ENCODE results near the gene ZBTB4. TPM values are rescaled to one million over a fixed set of nuclear protein-coding genes. Genes with fewer than 3 reads are reported as not detected.

Gene ZBTB4
- polyA plus RNA-seq, 1 donor from 2014 or later, result 8.0 TPM

- Histone ChIP-seq H3K36me3 (ENCODE audit: insufficient read depth, low read length) (no peaks in the 10 kb centered on the region), H3F3A (ENCODE audit: insufficient read depth, low read length, poor library complexity, severe bottlenecking) (no peaks in the 10 kb centered on the region), H2AFZ (ENCODE audit: low read depth, low read length) (no peak overlapping the region), H3K9me2 (ENCODE audit: insufficient read depth, low read length) (no peaks in the 10 kb centered on the region), H3K9me3 (ENCODE audit: low read length) (no peaks in the 10 kb centered on the region), H3K4me3 (ENCODE audit: low read length) (no peak overlapping the region), H3K9ac (ENCODE audit: low read length) (no peak overlapping the region), H3K79me2 (replicated peaks; ENCODE audit: insufficient read depth, low read length) (no peaks in the 10 kb centered on the region), H3K27ac (ENCODE audit: low read length) (no peak overlapping the region), H4K20me1 (ENCODE audit: insufficient read depth) (no peaks in the 10 kb centered on the region), H3K4me2 (ENCODE audit: low read length) (no peak overlapping the region), H3K27me3 (ENCODE audit: insufficient read depth, low read depth, low read length) (no peaks in the 10 kb centered on the region)
- no peak for TF ChIP-seq TAF1 (IDR thresholded peaks at IDR 0.05; ENCODE audit: low read depth)
- TF ChIP-seq SMC3 (conservative IDR thresholded peaks at IDR 0.05; ENCODE audit: poor library complexity), result no peak
- no peak for TF ChIP-seq POLR2AphosphoS5 (IDR thresholded peaks at IDR 0.05)
- TF ChIP-seq EZH2 (IDR thresholded peaks at IDR 0.05; ENCODE audit: borderline replicate concordance, insufficient read depth, low read length, poor library complexity, severe bottlenecking), result no peak
- TF ChIP-seq REST (IDR thresholded peaks at IDR 0.05; ENCODE audit: borderline replicate concordance), result no peak
- TF ChIP-seq EP300 (conservative IDR thresholded peaks at IDR 0.05; ENCODE audit: poor library complexity, severe bottlenecking), result no peak
- no peak for TF ChIP-seq MXI1 (conservative IDR thresholded peaks at IDR 0.05; ENCODE audit: poor library complexity, severe bottlenecking)
- TF ChIP-seq CTCF (IDR thresholded peaks at IDR 0.05; ENCODE audit: poor library complexity, severe bottlenecking), result no peak
- TF ChIP-seq RAD21 (conservative IDR thresholded peaks at IDR 0.05), result no peak
These were observed 18.4 kb downstream of the ZBTB4 start for GRCh38 chr17:7460850-7461660.

DNA sequence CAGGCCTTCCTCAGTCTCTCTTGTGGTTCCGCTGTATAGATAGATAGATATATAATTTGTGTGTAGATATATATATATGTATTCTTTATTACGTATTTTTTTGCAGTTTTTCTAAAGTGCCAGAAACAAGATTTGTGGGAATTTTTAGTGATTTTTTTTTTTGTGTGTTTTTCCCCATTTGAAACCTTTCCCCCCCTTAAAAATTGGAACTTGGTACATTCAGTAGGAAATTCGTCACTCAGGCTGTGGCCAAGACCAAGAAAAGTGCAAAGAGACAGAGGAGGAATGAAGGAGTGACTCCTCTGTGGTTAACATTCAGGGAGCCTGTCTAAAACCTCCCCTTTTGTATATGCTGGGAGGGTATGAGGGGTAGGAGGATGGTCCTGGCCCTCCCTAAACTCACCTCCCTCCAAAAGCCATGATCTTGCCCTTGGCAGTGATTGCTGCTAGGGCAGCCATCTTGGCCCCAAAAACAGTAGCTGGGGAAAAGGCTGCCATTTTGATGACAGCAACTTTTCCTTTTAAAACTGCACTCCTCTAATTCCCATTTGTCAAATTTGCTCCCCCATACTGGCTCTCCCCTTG lies 19.4 kb downstream of the ZBTB4 start:
- no peaks in the 10 kb centered on the region for H3K9me2 ChIP-seq (ENCODE audit: insufficient read depth, low read length)
- no peaks in the 10 kb centered on the region for H3K9me3 ChIP-seq (ENCODE audit: low read length)
- H4K20me1 ChIP-seq (ENCODE audit: insufficient read depth), result no peaks in the 10 kb centered on the region
- H3F3A ChIP-seq (ENCODE audit: insufficient read depth, low read length, poor library complexity, severe bottlenecking), result no peaks in the 10 kb centered on the region
- H3K27ac ChIP-seq (ENCODE audit: low read length), result no peak overlapping the region
- no peak overlapping the region for H3K9ac ChIP-seq (ENCODE audit: low read length)
- H3K4me3 ChIP-seq (ENCODE audit: low read length), result no peak overlapping the region
- no peak overlapping the region for H2AFZ ChIP-seq (ENCODE audit: low read depth, low read length)
- TF ChIP-seq SMC3 (conservative IDR thresholded peaks at IDR 0.05; ENCODE audit: poor library complexity) (no peak), TAF1 (IDR thresholded peaks at IDR 0.05; ENCODE audit: low read depth) (no peak), EP300 (conservative IDR thresholded peaks at IDR 0.05; ENCODE audit: poor library complexity, severe bottlenecking) (no peak), EZH2 (IDR thresholded peaks at IDR 0.05; ENCODE audit: borderline replicate concordance, insufficient read depth, low read length, poor library complexity, severe bottlenecking) (no peak), CTCF (IDR thresholded peaks at IDR 0.05; ENCODE audit: poor library complexity, severe bottlenecking) (no peak), POLR2AphosphoS5 (IDR thresholded peaks at IDR 0.05) (no peak), RAD21 (conservative IDR thresholded peaks at IDR 0.05) (no peak)
- no peaks in the 10 kb centered on the region for H3K79me2 ChIP-seq (replicated peaks; ENCODE audit: insufficient read depth, low read length)
- no peak overlapping the region for H3K4me2 ChIP-seq (ENCODE audit: low read length)
- no peaks in the 10 kb centered on the region for H3K36me3 ChIP-seq (ENCODE audit: insufficient read depth, low read length)
- no peaks in the 10 kb centered on the region for H3K27me3 ChIP-seq (ENCODE audit: insufficient read depth, low read depth, low read length)

Measured in neural cell (in vitro differentiated cells).